ENCODE results near the gene TMEM52B.

The TMEM52B gene

GRCh38 chr12:10212739-10213131 lies 33.9 kb downstream of the TMEM52B start, which contains the start of gene GABARAPL1:
GABARAPL1 (plus strand) TSS chr12:10212877; CDS start chr12:10213130, 253 bp downstream.
- H3K79me2 ChIP-seq: peaks cover 16% of the 10 kb centered on the region
- peak within 1 kb of the TSS; percentile 97 for H3K9ac ChIP-seq
- no peak for TF ChIP-seq CTCF (IDR thresholded peaks at IDR 0.05)
- H3K4me3 ChIP-seq (ENCODE audit: low read depth, low read length): peak within 1 kb of the TSS; percentile 83
- peak within 1 kb of the TSS; percentile 97 for H3K4me2 ChIP-seq (ENCODE audit: low read length)
- H3K36me3 ChIP-seq (ENCODE audit: control insufficient read depth, insufficient read depth, low read length): no peaks in the 10 kb centered on the region
- peaks cover 10% of the 10 kb centered on the region for H3K4me1 ChIP-seq
- no peaks in the 10 kb centered on the region for H3K27me3 ChIP-seq (ENCODE audit: control insufficient read depth, insufficient read depth, low read length)
- H3K9me3 ChIP-seq (ENCODE audit: control insufficient read depth, low read length): no peaks in the 10 kb centered on the region
- H2AFZ ChIP-seq: peak within 1 kb of the TSS; percentile 97
- H3K27ac ChIP-seq: peak within 1 kb of the TSS; percentile 99

- Histone ChIP-seq H3K4me2 (ENCODE audit: low read length) (peak overlapping the region; percentile 97), H3K27ac (peak overlapping the region; percentile 99), H3K9me3 (ENCODE audit: control insufficient read depth, low read length) (no peaks in the 10 kb centered on the region), H3K27me3 (ENCODE audit: control insufficient read depth, insufficient read depth, low read length) (no peaks in the 10 kb centered on the region), H3K79me2 (peaks cover 16% of the 10 kb centered on the region), H3K9ac (peak overlapping the region; percentile 97), H3K4me3 (ENCODE audit: low read depth, low read length) (peak overlapping the region; percentile 83), H3K4me1 (peaks cover 10% of the 10 kb centered on the region), H2AFZ (peak overlapping the region; percentile 97), H3K36me3 (ENCODE audit: control insufficient read depth, insufficient read depth, low read length) (no peaks in the 10 kb centered on the region)
- TF ChIP-seq CTCF (IDR thresholded peaks at IDR 0.05): no peak
These were observed 34.6 kb downstream of the TMEM52B start for GRCh38 chr12:10213168-10214135.

- TF ChIP-seq CTCF (IDR thresholded peaks at IDR 0.05): no peak
- Histone ChIP-seq H2AFZ (peak overlapping the region; percentile 97), H3K9me3 (ENCODE audit: control insufficient read depth, low read length) (no peaks in the 10 kb centered on the region), H3K27ac (peak overlapping the region; percentile 99), H3K4me2 (ENCODE audit: low read length) (peak overlapping the region; percentile 97), H3K79me2 (peaks cover 16% of the 10 kb centered on the region), H3K27me3 (ENCODE audit: control insufficient read depth, insufficient read depth, low read length) (no peaks in the 10 kb centered on the region), H3K4me1 (peaks cover 10% of the 10 kb centered on the region), H3K9ac (no peak overlapping the region), H3K4me3 (ENCODE audit: low read depth, low read length) (peak overlapping the region; percentile 83), H3K36me3 (ENCODE audit: control insufficient read depth, insufficient read depth, low read length) (no peaks in the 10 kb centered on the region)
These were observed 35.5 kb downstream of the TMEM52B start for GRCh38 chr12:10214136-10214894.

- Histone ChIP-seq H3K4me2 (ENCODE audit: low read length) (peak overlapping the region; percentile 97), H3K27me3 (ENCODE audit: control insufficient read depth, insufficient read depth, low read length) (no peaks in the 10 kb centered on the region), H3K4me1 (peaks cover 10% of the 10 kb centered on the region), H3K27ac (peak overlapping the region; percentile 99), H2AFZ (no peak overlapping the region), H3K9me3 (ENCODE audit: control insufficient read depth, low read length) (no peaks in the 10 kb centered on the region), H3K36me3 (ENCODE audit: control insufficient read depth, insufficient read depth, low read length) (no peaks in the 10 kb centered on the region), H3K9ac (no peak overlapping the region), H3K79me2 (peaks cover 16% of the 10 kb centered on the region), H3K4me3 (ENCODE audit: low read depth, low read length) (peak overlapping the region; percentile 83)
- no peak for TF ChIP-seq CTCF (IDR thresholded peaks at IDR 0.05)
These were observed 36.0 kb downstream of the TMEM52B start for GRCh38 chr12:10214895-10215267.
